MCF 10A (cell line): Measurements from ENCODE around the gene SPINT3. TPM values are rescaled to one million over a fixed set of nuclear protein-coding genes. Genes with fewer than 3 reads are reported as not detected.

Source experiments
- BruUV-seq: library from RNA; stranded (reverse); fragments of 400-500 nt; replicated peaks from 2 replicates; lab custom pipeline; 2021; lab: Mats Ljungman, UMichigan
- CTCF ChIA-PET: fragments of 300-600 bp; sonication (Branson Sonifier 250); formaldehyde crosslinking; extraction: SDS; loops from one replicate; lab custom pipeline; 2021; ENCODE audit warnings: antibody characterized with exemption, inconsistent platforms; lab: Yijun Ruan, JAX
- POLR2A ChIA-PET: fragments of 300-600, 350-650 bp; sonication (Branson Sonifier 250); formaldehyde crosslinking; extraction: SDS; loops from one replicate; lab custom pipeline; 2020; ENCODE audit warnings: antibody characterized with exemption, inconsistent platforms; lab: Yijun Ruan, JAX
- DNase-seq: peaks from one replicate; pipeline ENCODE4 v3.0.0-alpha.2; 2018; ENCODE audit not compliant: unreplicated experiment
- H3K27ac Mint-ChIP-seq: one replicate; pipeline ENCODE4 v1.8.0; 2022; ENCODE audit warnings: mild to moderate bottlenecking, low read depth, mixed read lengths; ENCODE audit not compliant: unreplicated experiment
- H3K27me3 Mint-ChIP-seq: one replicate; pipeline ENCODE4 v1.8.0; 2022; ENCODE audit warnings: mixed read lengths; ENCODE audit not compliant: insufficient read depth, unreplicated experiment
- H3K36me3 Mint-ChIP-seq: one replicate; pipeline ENCODE4 v1.8.0; 2022; ENCODE audit warnings: mild to moderate bottlenecking, moderate library complexity, mixed read lengths; ENCODE audit not compliant: insufficient read depth, unreplicated experiment
- H3K4me1 Mint-ChIP-seq: one replicate; pipeline ENCODE4 v1.8.0; 2022; ENCODE audit warnings: mixed read lengths; ENCODE audit not compliant: insufficient read depth, unreplicated experiment
- H3K4me3 Mint-ChIP-seq: one replicate; pipeline ENCODE4 v1.8.0; 2022; ENCODE audit warnings: mild to moderate bottlenecking, moderate library complexity, mixed read lengths; ENCODE audit not compliant: unreplicated experiment
- H3K9me3 Mint-ChIP-seq: one replicate; pipeline ENCODE4 v1.8.0; 2022; ENCODE audit warnings: mixed read lengths; ENCODE audit not compliant: unreplicated experiment
- CTCF ChIP-seq: fragments of 200-600 bp; IDR thresholded peaks from one replicate; pipeline ENCODE4 v1.8.0; 2022; ENCODE audit warnings: antibody characterized with exemption, mild to moderate bottlenecking; ENCODE audit not compliant: unreplicated experiment
- intact Hi-C: fragments of 100-400 bp; cut with micrococcal nuclease; formaldehyde crosslinking; loops from 2 replicates; pipeline ENCODE4 v1.14.1; 2022
- total RNA-seq: library from RNA; stranded (reverse); gene quantifications from 2 replicates; pipeline ENCODE4 v1.2.3, GENCODE V29; 2022

The SPINT3 gene
- total RNA-seq, 1 experiment from 2014 or later, result not detected

GRCh38 chr20:45497971-45498494 is 17.4 kb downstream of the SPINT3 start:
- intact Hi-C loops, result no loop called here

GRCh38 chr20:45496166-45496565 is 19.3 kb downstream of the SPINT3 start:
- CTCF ChIA-PET, result interaction anchor here (0.7 to 1.4 kb wide), 3 partner anchors 120 to 275 kb away, joined by 3 to 6 read pairs (median 5); no protein-coding TSS in a partner anchor
- TF ChIP-seq CTCF, result no peak
- Mint-ChIP-seq H3K9me3 (no peaks in the 10 kb centered on the region), H3K27ac (no peak overlapping the region), H3K27me3 (peaks cover 40% of the 10 kb centered on the region), H3K4me3 (no peak overlapping the region), H3K4me1 (peaks cover 6% of the 10 kb centered on the region), H3K36me3 (no peaks in the 10 kb centered on the region)
- no TSS peak for BruUV-seq
- POLR2A ChIA-PET, result no interaction called here
- DNase-seq, result no peak
- intact Hi-C loops, result no loop called here

More at GRCh38 chr20:45497971-45498494, 17.4 kb downstream of the SPINT3 start:
- TF ChIP-seq CTCF, result no peak
- Mint-ChIP-seq H3K36me3 (no peaks in the 10 kb centered on the region), H3K27ac (no peak overlapping the region), H3K27me3 (peaks cover 50% of the 10 kb centered on the region), H3K9me3 (no peaks in the 10 kb centered on the region), H3K4me1 (peaks cover 6% of the 10 kb centered on the region), H3K4me3 (no peak overlapping the region)
- BruUV-seq, result no TSS peak
- ChIA-PET POLR2A (interaction anchor here (0.6 to 1.0 kb wide), 2 partner anchors 12 to 25 kb away, joined by 3 read pairs; no protein-coding TSS in a partner anchor), CTCF (interaction anchor here (0.8 to 1.3 kb wide), 4 partner anchors 13 to 273 kb away, joined by 3 to 4 read pairs (median 3); no protein-coding TSS in a partner anchor)
- DNase-seq, result no peak

GRCh38 chr20:45495501-45495941 is 19.9 kb downstream of the SPINT3 start:
- no peak for DNase-seq
- H3K27ac Mint-ChIP-seq, result no peak overlapping the region
- H3K36me3 Mint-ChIP-seq, result no peaks in the 10 kb centered on the region
- H3K9me3 Mint-ChIP-seq, result no peaks in the 10 kb centered on the region
- intact Hi-C loops, result no loop called here
- CTCF ChIA-PET, result interaction anchor here (0.6 to 0.9 kb wide), 3 partner anchors 23 to 178 kb away, joined by 3 read pairs; no protein-coding TSS in a partner anchor
- H3K27me3 Mint-ChIP-seq, result peaks cover 33% of the 10 kb centered on the region
- BruUV-seq, result no TSS peak
- no peak for TF ChIP-seq CTCF
- H3K4me1 Mint-ChIP-seq, result peaks cover 6% of the 10 kb centered on the region
- POLR2A ChIA-PET, result no interaction called here
- no peak overlapping the region for H3K4me3 Mint-ChIP-seq

GRCh38 chr20:45489083-45489531 is 26.3 kb downstream of the SPINT3 start:
- no peak overlapping the region for H3K4me3 Mint-ChIP-seq
- POLR2A ChIA-PET, result no interaction called here
- no TSS peak for BruUV-seq
- H3K27ac Mint-ChIP-seq, result no peak overlapping the region
- CTCF ChIA-PET, result interaction anchor here (1.4 kb wide), 1 partner anchor 170 kb away, joined by 4 read pairs; no protein-coding TSS in a partner anchor
- H3K4me1 Mint-ChIP-seq, result no peaks in the 10 kb centered on the region
- intact Hi-C loops, result no loop called here
- DNase-seq, result peak; percentile 29
- peaks cover 7% of the 10 kb centered on the region for H3K27me3 Mint-ChIP-seq
- no peaks in the 10 kb centered on the region for H3K9me3 Mint-ChIP-seq
- peaks cover 7% of the 10 kb centered on the region for H3K36me3 Mint-ChIP-seq
- no peak for TF ChIP-seq CTCF
